HepG2 (cell line): Measurements from ENCODE around the gene MED20. TPM values are rescaled to one million over a fixed set of nuclear protein-coding genes. Genes with fewer than 3 reads are reported as not detected.
A peak's percentile ranks its signal among the peaks of the same experiment; 100 is the strongest.

Experiments
- ATAC-seq: fragments of 200-7000 bp; cut with Tn5 transposase; 3 replicates; pipeline ENCODE4 v1.9.1; 2020; ENCODE audit warnings: mild to moderate bottlenecking, moderate library complexity
- BruUV-seq: library from RNA; stranded (reverse); fragments of 400-500 nt; replicated peaks from 2 replicates; lab custom pipeline; 2021; lab: Mats Ljungman, UMichigan
- CTCF ChIA-PET: fragments of 300-600 bp; formaldehyde crosslinking; extraction: SDS; loops from one replicate; lab custom pipeline; 2021; ENCODE audit warnings: low total read pairs, inconsistent platforms, low intra/inter-chr PET ratio; lab: Yijun Ruan, JAX
- POLR2A ChIA-PET: fragments of 350-600 bp; sonication (Branson Sonifier 250); formaldehyde crosslinking; loops from one replicate; lab custom pipeline; 2020; ENCODE audit warnings: antibody characterized with exemption, inconsistent platforms; lab: Yijun Ruan, JAX
- DNase-seq: peaks from one replicate; pipeline ENCODE4 v3.0.0-alpha.2; 2015; ENCODE audit warnings: low spot score
- FAIRE-seq: peaks from 3 replicates; lab custom pipeline; 2011; peaks lifted over from hg19 to GRCh38; lab: Jason Lieb, UNC
- H2AFZ ChIP-seq: one replicate; pipeline ENCODE4 v1.6.1; 2011; ENCODE audit warnings: low read length, inconsistent platforms
- H3K27ac ChIP-seq: fragments of 300-600 bp; 3 replicates; pipeline ENCODE4 v1.8.0; 2011; ENCODE audit warnings: mixed run types, mild to moderate bottlenecking, mixed read lengths, low read length, inconsistent platforms; ENCODE audit not compliant: insufficient read depth; ENCODE audit errors: extremely low read length
- H3K27me3 ChIP-seq, 2 experiments: fragments of 200-600 bp in 1 of 2; 2 replicates in 1 of 2; 3 replicates in 1 of 2; pipeline versions ENCODE4 v1.6.0 to v1.8.0; 2011; ENCODE audit warnings: low read length in 2 of 2, mild to moderate bottlenecking in 2 of 2, moderate library complexity in 2 of 2, inconsistent platforms in 1 of 2; ENCODE audit not compliant: insufficient read depth in 2 of 2, control insufficient read depth in 1 of 2
- H3K36me3 ChIP-seq, 2 experiments: fragments of 200-600 bp in 1 of 2; replicated peaks in 1 of 2; 2 replicates in 1 of 2; 3 replicates in 1 of 2; pipeline versions ENCODE4 v1.5.1 to v1.8.0; 2011; ENCODE audit warnings: low read length in 2 of 2, inconsistent platforms in 1 of 2; ENCODE audit not compliant: insufficient read depth in 2 of 2, control insufficient read depth in 1 of 2
- H3K4me1 ChIP-seq: 2 replicates; pipeline ENCODE4 v1.5.1; 2012; ENCODE audit warnings: low read length, inconsistent platforms; ENCODE audit not compliant: insufficient read depth
- H3K4me2 ChIP-seq: 2 replicates; pipeline ENCODE4 v1.6.0; 2011; ENCODE audit warnings: low read depth, low read length, inconsistent platforms
- H3K4me3 ChIP-seq, 3 experiments: fragments of 200-600 bp in 1 of 3; sonication (generic), shearing (Covaris generic) in 1 of 3; replicated peaks in 1 of 3; 2 replicates each; pipeline ENCODE4 v1.5.1; 2011 to 2016; ENCODE audit warnings: low read length in 3 of 3, inconsistent platforms in 2 of 3, low read depth in 2 of 3, mild to moderate bottlenecking in 2 of 3, control low read depth in 1 of 3, mixed read lengths in 1 of 3; ENCODE audit not compliant: insufficient read depth in 1 of 3
- H3K79me2 ChIP-seq: one replicate; pipeline ENCODE4 v1.6.1; 2011; ENCODE audit warnings: low read length, inconsistent platforms; ENCODE audit not compliant: insufficient read depth
- H3K9ac ChIP-seq: 2 replicates; pipeline ENCODE4 v1.6.0; 2011; ENCODE audit warnings: mild to moderate bottlenecking, low read depth, low read length, inconsistent platforms; ENCODE audit not compliant: insufficient read depth
- H3K9me3 ChIP-seq: 2 replicates; pipeline ENCODE4 v1.5.1; 2012; ENCODE audit warnings: mild to moderate bottlenecking, low read length
- H4K20me1 ChIP-seq: 2 replicates; pipeline ENCODE4 v1.6.0; 2011; ENCODE audit warnings: inconsistent platforms, mild to moderate bottlenecking, low read length, moderate library complexity; ENCODE audit not compliant: insufficient read depth
- ATF7-NPFF ChIP-seq: sonication (generic); formaldehyde crosslinking; IDR thresholded peaks from 2 replicates; pipeline ENCODE4 v1.8.1; 2023; ENCODE audit warnings: mild to moderate bottlenecking, low read depth, missing genetic modification reagents, moderate library complexity
- CEBPB ChIP-seq: IDR thresholded peaks from 2 replicates; pipeline ENCODE4 v1.6.1; 2011; ENCODE audit warnings: low read depth, low read length, improper control_type of control experiment, borderline replicate concordance
- ELF4 ChIP-seq: sonication (generic); formaldehyde crosslinking; IDR thresholded peaks from 2 replicates; pipeline ENCODE4 v1.5.0; 2020; ENCODE audit warnings: missing genetic modification reagents, mild to moderate bottlenecking, moderate library complexity, borderline replicate concordance
- PCBP2 ChIP-seq: fragments of 200-400 bp; formaldehyde crosslinking; optimal IDR thresholded peaks from 2 replicates; pipeline ENCODE3; 2018; ENCODE audit warnings: low read length, low read depth; ENCODE audit not compliant: poor library complexity, severe bottlenecking
- PRPF4 ChIP-seq: fragments of 200-400 bp; formaldehyde crosslinking; IDR thresholded peaks from 2 replicates; pipeline ENCODE4 v1.6.1; 2016; ENCODE audit warnings: low read length, low read depth; ENCODE audit not compliant: poor library complexity, severe bottlenecking
- RBFOX2 ChIP-seq: fragments of 200-400 bp; formaldehyde crosslinking; IDR thresholded peaks from 2 replicates; pipeline ENCODE4 v1.6.1; 2017; ENCODE audit warnings: low read depth, mild to moderate bottlenecking, low read length
- RBM22 ChIP-seq: fragments of 200-400 bp; formaldehyde crosslinking; optimal IDR thresholded peaks from 2 replicates; pipeline ENCODE3; 2017; ENCODE audit warnings: mild to moderate bottlenecking, low read length, moderate library complexity
- ZNF280D ChIP-seq: sonication (generic); formaldehyde crosslinking; IDR thresholded peaks from 2 replicates; pipeline ENCODE4 v1.5.1; 2020; ENCODE audit warnings: mild to moderate bottlenecking, missing genetic modification reagents
- ZNF597 ChIP-seq: sonication (generic); formaldehyde crosslinking; IDR thresholded peaks from 2 replicates; pipeline ENCODE4 v1.5.0; 2020; ENCODE audit warnings: missing genetic modification reagents
- WGBS: methylation state at CpG from one replicate; pipeline ENCODE4 v1.1.6; 2017; ENCODE audit warnings: low lambda C conversion rate; 5-methylcytosine and 5-hydroxymethylcytosine counted together
- in situ Hi-C: cut with HindIII; loops from 2 replicates; pipeline ENCODE4 v1.10.0; 2017; ENCODE audit warnings: low pct_unique_long_range_greater_than_20kb; ENCODE audit not compliant: extremely low pct_ligation_motif_present
- intact Hi-C: fragments of 100-400 bp; cut with micrococcal nuclease; formaldehyde crosslinking; loops from one replicate; pipeline ENCODE4 v1.10.0; 2022; ENCODE audit not compliant: unreplicated experiment
- polyA plus RNA-seq, 8 experiments: library from polyadenylated mRNA; depleted of rRNA in 3 of 8; stranded (reverse) in 7 of 8; unstranded in 1 of 8; fragments of >200 nt; fragmentation: Illumina TruSeq in 4 of 8; extraction: Trizol in 4 of 8; gene quantifications; 2 replicates each; pipeline versions ENCODE4 v1.2.1 to v1.2.3, GENCODE V29; 2011 to 2016; ENCODE audit warnings: low read depth in 4 of 8, missing spikeins in 1 of 8, mixed read lengths in 1 of 8; ENCODE audit not compliant: insufficient read depth in 1 of 8
- total RNA-seq, 5 experiments: library from RNA; depleted of rRNA; stranded (reverse); fragments of >200 nt; fragmentation: Illumina TruSeq; extraction: Trizol; gene quantifications; 2 replicates each; pipeline ENCODE4 v1.2.3, GENCODE V29; 2016; ENCODE audit warnings: low read depth in 1 of 5

MED20 gene
- total and polyA plus RNA-seq, 2 of the 13 experiments (the other 11 are each of a cell fraction or from before 2014, with no cell fraction given): 28.1 to 41.1 TPM

GRCh38 chr6:41934278-41935192, 13.6 kb upstream of the MED20 start:
- Histone ChIP-seq H3K9ac (no peak overlapping the region), H3K79me2 (no peaks in the 10 kb centered on the region), H3K9me3 (no peaks in the 10 kb centered on the region), H3K27me3 (no peaks in the 10 kb centered on the region), H2AFZ (no peak overlapping the region), H3K4me3 (no peak overlapping the region), H4K20me1 (peaks cover 7% of the 10 kb centered on the region; the same call in 1 of the 2 replicates), H3K4me2 (no peak overlapping the region), H3K27ac (no peak overlapping the region), H3K4me1 (peaks cover 17% of the 10 kb centered on the region), H3K36me3 (peaks cover 38 to 52% of the 10 kb centered on the region in 2 experiments)
- in situ Hi-C loops: loop anchor here (5.0 kb wide), 1 partner anchor 108 kb away; no protein-coding TSS in a partner anchor
- ATAC-seq (no peak), FAIRE-seq (no peak), DNase-seq (no peak)
- CTCF ChIA-PET: no interaction called here
- WGBS: 96% methylated on average over 7 of the region's 7 CpGs
- TF ChIP-seq PRPF4 (no peak), ZNF280D (CRISPR knock-in tag) (no peak), RBFOX2 (peak; percentile 57; the same call in 1 of the 2 replicates), ELF4 (no peak), ZNF597 (CRISPR knock-in tag) (no peak), RBM22 (peak; percentile 89), ATF7-NPFF (CRISPR knock-in tag) (0 out of 2 replicates have a peak, but pooled peaks have one; percentile 14), PCBP2 (peak; percentile 14), CEBPB (0 out of 2 replicates have a peak, but pooled peaks have one; percentile 40)
- POLR2A ChIA-PET: interaction anchor here (1.1 to 7.4 kb wide), 2 partner anchors 13 to 109 kb away, joined by 3 to 45 read pairs; partner anchors contain the start of genes BYSL and MED20
- intact Hi-C loops: loop anchor here (5.0 kb wide), 1 partner anchor 152 kb away; the partner anchor contains the start of gene PRICKLE4
- BruUV-seq: TSS peak; percentile 21
